Erythroblast (primary cell): ENCODE results near the gene CHID1.
A peak's percentile ranks its signal among the peaks of the same experiment; 100 is the strongest.

Experiments
- DNase-seq, 2 experiments: peaks; one replicate each; lab custom pipeline; 2025; lab: John Stamatoyannopoulos, UW
- GATA1 ChIP-seq: IDR thresholded peaks from 2 replicates; pipeline ENCODE4 v1.6.1; 2011; ENCODE audit warnings: low read depth, mild to moderate bottlenecking, control low read depth, low read length, moderate library complexity
- POLR2A ChIP-seq: IDR thresholded peaks from 2 replicates; pipeline ENCODE4 v1.6.1; 2011; ENCODE audit warnings: mild to moderate bottlenecking, low read length

Gene CHID1

DNA sequence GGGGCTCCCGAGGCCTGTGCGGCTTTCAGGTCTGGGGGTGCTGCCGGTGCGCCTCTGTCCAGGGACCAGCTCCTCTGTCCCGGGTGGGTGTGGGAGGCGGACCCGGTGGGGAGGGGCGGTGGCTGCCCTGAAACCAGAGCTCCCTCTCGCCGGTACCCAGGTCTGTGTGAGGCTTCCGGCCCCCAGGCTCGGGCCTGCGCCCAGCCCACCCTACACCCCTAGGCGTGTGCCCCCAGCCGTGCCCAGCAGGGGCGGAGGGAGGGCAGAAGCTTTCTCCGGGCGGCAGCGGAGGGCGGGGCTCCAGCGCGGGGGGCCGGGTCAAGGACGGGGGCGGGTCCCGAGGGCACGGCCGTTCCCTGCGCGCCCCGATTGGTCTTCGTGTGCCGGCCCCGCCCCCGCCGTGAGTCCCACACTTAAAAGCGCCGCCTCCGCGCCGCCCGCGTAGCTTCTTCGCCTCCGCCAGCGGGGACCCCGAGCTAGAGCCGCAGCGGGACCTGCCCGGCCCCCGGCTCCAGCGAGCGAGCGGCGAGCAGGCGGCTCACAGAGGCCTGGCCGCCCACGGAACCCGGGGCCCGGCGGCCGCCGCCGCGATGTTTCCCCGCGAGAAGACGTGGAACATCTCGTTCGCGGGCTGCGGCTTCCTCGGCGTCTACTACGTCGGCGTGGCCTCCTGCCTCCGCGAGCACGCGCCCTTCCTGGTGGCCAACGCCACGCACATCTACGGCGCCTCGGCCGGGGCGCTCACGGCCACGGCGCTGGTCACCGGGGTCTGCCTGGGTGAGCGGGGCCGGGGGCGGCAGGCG lies 91.3 kb downstream of the CHID1 start:
- TF ChIP-seq POLR2A = peak; percentile 80
- TF ChIP-seq GATA1 = no peak
- peak; percentile 94 to 97 for DNase-seq

GRCh38 chr11:818396-819128 lies 92.0 kb downstream of the CHID1 start, which contains the start of gene PNPLA2:
Gene PNPLA2 (plus strand): TSS chr11:818914. CDS start chr11:819719, 805 bp downstream.
- TF ChIP-seq POLR2A (no peak), GATA1 (no peak)
- DNase-seq = no peak
